SK-N-SH treated with all-trans-retinoic acid at 6 μM for 48 hours (cell line): ENCODE results near the gene VSTM4.

Source experiments
- ATAC-seq: fragments of 200-7000 bp; cut with Tn5 transposase; 3 replicates; pipeline ENCODE4 v1.9.1; 2020; ENCODE audit warnings: mild to moderate bottlenecking, moderate library complexity
- ARNTL ChIP-seq: fragments of 450-650 bp; formaldehyde crosslinking; IDR thresholded peaks from 2 replicates; pipeline ENCODE4 v1.5.0; 2020; ENCODE audit warnings: low read depth, mild to moderate bottlenecking, moderate library complexity, borderline replicate concordance
- BACH2 ChIP-seq: fragments of 250-450 bp; sonication (Bioruptor Pico); IDR thresholded peaks from 2 replicates; pipeline ENCODE4 v1.9.0; 2021; ENCODE audit warnings: mild to moderate bottlenecking, borderline replicate concordance
- CSRNP3 ChIP-seq: fragments of 250-450 bp; sonication (Bioruptor Pico); IDR thresholded peaks from 2 replicates; pipeline ENCODE4 v1.5.1; 2021; ENCODE audit warnings: mild to moderate bottlenecking, moderate library complexity
- ISL1 ChIP-seq: fragments of 250-450 bp; sonication (Bioruptor Pico); IDR thresholded peaks from 2 replicates; pipeline ENCODE4 v2.1.2; 2022; ENCODE audit warnings: mild to moderate bottlenecking, moderate library complexity
- OSR1 ChIP-seq: fragments of 250-450 bp; sonication (Bioruptor Pico); IDR thresholded peaks from 2 replicates; pipeline ENCODE4 v1.8.0; 2022; ENCODE audit warnings: moderate library complexity, mild to moderate bottlenecking, inconsistent platforms
- PATZ1 ChIP-seq: fragments of 250-450 bp; sonication (Bioruptor Pico); IDR thresholded peaks from 2 replicates; pipeline ENCODE4 v1.8.0; 2020; ENCODE audit warnings: mild to moderate bottlenecking, moderate library complexity, borderline replicate concordance
- SNAI2 ChIP-seq: fragments of 250-450 bp; sonication (Bioruptor Pico); IDR thresholded peaks from 2 replicates; pipeline ENCODE4 v1.5.0; 2020; ENCODE audit warnings: mild to moderate bottlenecking, moderate library complexity
- TCF4 ChIP-seq: fragments of 250-450 bp; sonication (Bioruptor Pico); IDR thresholded peaks from 2 replicates; pipeline ENCODE4 v1.8.0; 2021; ENCODE audit warnings: mild to moderate bottlenecking, moderate library complexity, borderline replicate concordance
- TSHZ2 ChIP-seq: fragments of 250-450 bp; sonication (Bioruptor Pico); IDR thresholded peaks from 2 replicates; pipeline ENCODE4 v1.5.0; 2020; ENCODE audit warnings: mild to moderate bottlenecking, moderate library complexity
- ZC3H10 ChIP-seq: fragments of 250-450 bp; sonication (Bioruptor Pico); IDR thresholded peaks from 2 replicates; pipeline ENCODE4 v1.5.1; 2021; ENCODE audit warnings: mild to moderate bottlenecking, moderate library complexity
- ZFP3 ChIP-seq: fragments of 250-450 bp; sonication (Bioruptor Pico); IDR thresholded peaks from 2 replicates; pipeline ENCODE4 v1.5.0; 2020; ENCODE audit warnings: mild to moderate bottlenecking, moderate library complexity
- ZNF565 ChIP-seq: fragments of 450-650 bp; formaldehyde crosslinking; conservative IDR thresholded peaks from 2 replicates; pipeline ENCODE4 v1.5.0; 2020; ENCODE audit warnings: low read depth, mild to moderate bottlenecking, moderate library complexity
- ZNF8 ChIP-seq: fragments of 450-650 bp; formaldehyde crosslinking; IDR thresholded peaks from 2 replicates; pipeline ENCODE4 v1.5.0; 2020; ENCODE audit warnings: mild to moderate bottlenecking, moderate library complexity

The VSTM4 gene

GRCh38 chr10:49092477-49092876, 22.8 kb downstream of the VSTM4 start:
- ATAC-seq: no peak
- TF ChIP-seq TSHZ2 (CRISPR knock-in tag): no peak

GRCh38 chr10:49091450-49092210, 23.7 kb downstream of the VSTM4 start:
- ATAC-seq: no peak
- no peak for TF ChIP-seq CSRNP3 (CRISPR knock-in tag)
- TF ChIP-seq ZNF565 (CRISPR knock-in tag): no peak
- no peak for TF ChIP-seq OSR1 (CRISPR knock-in tag)
- TF ChIP-seq ZC3H10: no peak
- no peak for TF ChIP-seq ARNTL (CRISPR knock-in tag)
- TF ChIP-seq ZFP3 (CRISPR knock-in tag): no peak
- no peak for TF ChIP-seq TSHZ2 (CRISPR knock-in tag)

GRCh38 chr10:49090696-49091380, 24.5 kb downstream of the VSTM4 start:
- TF ChIP-seq TSHZ2 (CRISPR knock-in tag) (no peak), ZNF8 (no peak), ISL1 (CRISPR knock-in tag) (no peak), OSR1 (CRISPR knock-in tag) (no peak), TCF4 (CRISPR knock-in tag) (no peak), CSRNP3 (CRISPR knock-in tag) (no peak), PATZ1 (CRISPR knock-in tag) (no peak), ARNTL (CRISPR knock-in tag) (no peak), ZC3H10 (no peak), BACH2 (no peak), SNAI2 (CRISPR knock-in tag) (no peak)

More at GRCh38 chr10:49090696-49091380, 24.5 kb downstream of the VSTM4 start:
- no peak for ATAC-seq
